Adipose tissue (tissue), 3 donors: ENCODE measurements around the gene RNU4-1. TPM values are rescaled to one million over a fixed set of nuclear protein-coding genes. Genes with fewer than 3 reads are reported as not detected.
"Not testable (repeated sequence)": the region's sequence is repeated elsewhere in the genome, so short reads cannot be mapped to it uniquely, and the experiment has no call there.

Source experiments
- H3K27ac ChIP-seq: one replicate; pipeline ENCODE4 v1.5.1; 2013; ENCODE audit warnings: low read depth, low read length
- WGBS, 3 donors: extraction: QIAGEN DNeasy Blood & Tissue Kit; methylation state at CpG; one replicate each; pipeline ENCODE4 v1.1.7; 2013; 5-methylcytosine and 5-hydroxymethylcytosine counted together
- polyA plus RNA-seq, 3 donors: library from polyadenylated mRNA; stranded (reverse); fragments of 200-250 nt; gene quantifications; one replicate each; pipeline ENCODE4 v1.2.3, GENCODE V29; 2013
- donor health status: healthy with polysubstance abuse.
- donor health status: Bipolar disorder and iron deficiency.
- donor health status: healthy.

The RNU4-1 gene
- polyA plus RNA-seq, 3 donors, result not detected

DNA sequence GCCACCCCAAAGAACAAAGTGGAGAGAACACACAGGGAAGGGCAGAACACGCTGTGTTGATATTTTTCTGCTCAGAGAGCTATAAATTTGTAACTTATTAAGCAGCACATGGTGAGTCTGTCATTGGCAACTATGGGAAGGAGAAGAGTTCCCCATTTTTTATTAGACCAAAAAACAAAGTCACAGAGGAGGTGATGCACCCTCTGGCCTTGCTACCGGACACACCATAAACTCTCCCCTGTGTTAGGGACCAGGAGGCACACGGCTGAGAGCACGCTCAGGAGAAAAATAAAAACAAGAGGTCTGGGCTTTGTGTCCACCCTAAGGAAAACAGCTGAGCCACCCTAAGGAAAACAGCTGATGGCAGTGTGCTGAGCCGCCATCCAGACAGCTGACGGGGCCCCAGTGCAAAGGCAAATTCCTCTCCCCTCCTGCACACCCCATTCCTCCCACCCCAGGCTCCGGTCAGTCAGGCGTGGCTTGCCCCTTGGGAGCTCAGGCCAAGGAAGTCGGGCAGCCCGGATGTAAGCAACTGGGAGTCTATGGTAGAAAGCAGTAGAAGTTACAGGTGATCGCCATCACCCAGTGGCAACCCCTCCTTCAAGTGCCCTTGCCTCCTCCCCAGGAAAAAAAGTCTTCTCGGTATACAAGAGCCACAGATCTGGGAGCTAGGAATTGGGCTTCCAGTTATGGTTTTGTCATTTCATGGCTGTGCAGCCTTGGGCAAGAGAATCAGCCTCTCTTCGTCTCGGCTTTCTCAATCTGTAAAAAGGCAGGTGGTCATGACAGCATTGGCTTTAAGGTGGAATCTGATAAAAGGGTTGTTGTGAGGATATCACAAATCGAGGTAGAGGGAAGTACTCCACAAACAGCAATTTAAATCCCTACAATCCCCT, 29.9 kb downstream of the RNU4-1 start:
- WGBS, 3 donors, result 28 to 34% (median 31%) methylated on average over 15 of the region's 15 CpGs
- H3K27ac ChIP-seq, result peak overlapping the region; percentile 13

DNA sequence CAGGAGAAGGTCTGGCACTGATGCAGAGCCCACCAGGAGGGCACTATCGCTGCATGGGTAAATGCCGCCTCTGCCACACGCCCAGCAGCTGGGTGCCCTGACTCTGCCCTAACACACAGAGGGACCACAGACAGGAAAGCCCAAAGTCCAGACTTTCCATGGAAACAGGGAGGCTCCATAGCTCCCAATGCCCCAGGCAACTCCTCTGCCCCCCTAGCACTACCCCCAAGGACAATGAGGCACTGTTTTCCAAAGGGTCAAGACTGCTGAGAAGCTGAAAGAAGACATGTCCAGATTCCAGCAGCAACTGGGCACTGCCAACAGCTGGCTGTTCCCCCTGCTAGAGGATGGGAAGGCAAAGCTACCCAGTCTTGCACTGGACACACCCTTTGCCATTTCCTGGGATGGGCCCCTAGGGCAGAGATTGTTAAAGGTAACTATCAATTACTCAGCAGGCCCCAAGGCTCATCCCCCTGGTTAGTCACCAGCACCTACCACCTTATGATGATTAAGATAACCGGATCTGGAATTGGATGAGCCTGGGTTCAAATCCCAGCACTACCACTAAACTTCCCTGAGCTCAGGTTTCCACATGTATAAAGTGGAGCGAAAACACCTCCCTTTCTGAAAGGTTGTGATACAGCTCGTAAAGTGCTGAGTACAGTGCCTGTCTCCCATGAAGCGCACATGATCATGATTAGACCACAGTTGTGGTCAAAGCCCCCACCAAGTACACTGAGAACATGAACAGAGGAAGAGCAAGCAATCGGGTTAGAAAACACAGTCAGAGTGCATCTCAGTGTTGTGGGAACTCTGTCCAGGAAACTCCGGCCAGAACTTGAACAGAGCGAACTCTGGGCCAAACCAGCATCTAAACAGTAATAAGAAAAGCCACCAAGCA, 30.8 kb downstream of the RNU4-1 start:
- H3K27ac ChIP-seq, result no peak overlapping the region
- 50 to 76% (median 51%) methylated on average over 10 of the region's 10 CpGs for WGBS, 3 donors

- WGBS, 3 donors, result 88 to 93% (median 92%) methylated on average over 5 of the region's 5 CpGs
- no peak overlapping the region for H3K27ac ChIP-seq
Observed at GRCh38 chr12:120260607-120261006, 32.4 kb downstream of the RNU4-1 start.

- WGBS, 3 donors, result 58 to 74% (median 60%) methylated on average over 8 of the region's 8 CpGs
- no peak overlapping the region for H3K27ac ChIP-seq
Observed at GRCh38 chr12:120259418-120260202, 33.4 kb downstream of the RNU4-1 start.

DNA sequence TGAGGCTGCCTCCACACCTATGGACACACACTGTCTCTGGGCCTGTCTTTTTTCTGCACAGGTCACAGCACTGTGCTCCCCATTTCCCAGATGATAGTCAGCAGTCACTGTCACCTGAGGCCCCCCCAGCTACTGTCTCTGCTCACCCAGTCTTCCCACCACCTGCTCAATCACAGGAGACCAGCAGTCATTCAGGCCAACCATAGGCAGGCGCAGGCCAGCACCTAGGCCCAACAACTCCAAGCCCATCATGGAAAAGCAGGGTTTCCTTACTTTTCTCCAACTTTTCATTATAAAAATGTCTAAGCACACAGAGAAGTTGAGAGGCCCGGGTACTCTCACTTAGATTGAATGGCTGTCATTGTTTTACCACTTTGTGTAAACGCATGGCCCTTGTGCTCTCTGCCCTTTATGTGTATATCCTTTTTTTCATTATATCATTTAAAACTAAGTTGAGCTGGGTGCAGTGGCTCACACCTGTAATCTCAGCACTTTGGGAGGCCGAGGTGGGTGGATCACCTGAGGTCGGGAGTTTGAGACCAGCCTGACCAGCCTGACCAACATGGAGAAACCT, 34.6 kb downstream of the RNU4-1 start:
- H3K27ac ChIP-seq, result no peak overlapping the region
- 81 to 93% (median 90%) methylated on average over 5 of the region's 5 CpGs for WGBS, 3 donors

- whole genome bisulfite sequencing, 3 donors, result 31 to 50% (median 36%) methylated on average over 9 of the region's 9 CpGs
- H3K27ac ChIP-seq, result peak overlapping the region; percentile 9
Observed at GRCh38 chr12:120257041-120257821, 35.8 kb downstream of the RNU4-1 start.

GRCh38 chr12:120254809-120255208, 38.2 kb downstream of the RNU4-1 start:
- 53 to 74% (median 69%) methylated on average over 7 of the region's 7 CpGs for WGBS, 3 donors
- H3K27ac ChIP-seq, result no peak overlapping the region

- 47 to 76% (median 48%) methylated on average over 6 of the region's 6 CpGs for WGBS, 3 donors
- peak overlapping the region; percentile 58 for H3K27ac ChIP-seq
Observed at GRCh38 chr12:120253313-120253712, 39.7 kb downstream of the RNU4-1 start.

GRCh38 chr12:120252071-120252906, 40.7 kb downstream of the RNU4-1 start:
- 76 to 88% (median 77%) methylated on average over 12 of the region's 12 CpGs for WGBS, 3 donors
- H3K27ac ChIP-seq, result peak overlapping the region; percentile 69

DNA sequence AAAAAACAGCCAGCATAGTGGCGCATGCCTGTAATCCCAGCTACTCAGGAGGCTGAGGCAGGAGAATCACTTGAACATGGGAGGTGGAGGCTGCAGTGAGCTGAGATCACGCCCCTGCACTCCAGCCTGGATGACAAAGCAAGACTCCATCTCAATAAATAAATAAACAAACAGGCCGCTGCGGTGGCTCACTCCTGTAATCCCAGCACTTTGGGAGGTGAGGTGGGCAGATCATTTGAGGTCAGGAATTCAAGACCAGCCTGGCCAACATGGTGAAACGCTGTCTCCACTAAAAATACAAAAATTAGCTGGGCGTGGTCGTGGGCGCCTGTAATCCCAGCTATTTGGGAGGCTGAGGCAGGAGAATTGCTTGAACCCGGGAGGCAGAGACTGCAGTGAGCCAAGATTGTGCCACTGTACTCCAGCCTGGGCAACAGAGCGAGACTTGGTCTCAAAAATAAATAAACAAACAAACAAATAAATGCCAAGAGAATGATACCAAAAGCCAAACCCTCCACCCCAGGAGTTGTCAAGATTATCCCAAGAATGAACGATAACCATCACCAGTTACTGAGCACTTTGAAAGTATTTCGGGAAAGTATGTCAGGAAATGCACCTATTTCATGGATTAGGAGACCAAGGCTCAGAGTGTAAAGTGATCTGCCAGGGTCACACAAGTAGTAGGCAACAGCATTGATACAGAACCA, 41.5 kb downstream of the RNU4-1 start:
- H3K27ac ChIP-seq, result peak overlapping the region; percentile 69
- WGBS, 3 donors, result 89 to 93% (median 89%) methylated on average over 12 of the region's 12 CpGs

- WGBS, 3 donors, result 36 to 63% (median 39%) methylated on average over 8 of the region's 8 CpGs
- peak overlapping the region; percentile 78 for H3K27ac ChIP-seq
Observed at GRCh38 chr12:120249875-120250795, 42.9 kb downstream of the RNU4-1 start.

DNA sequence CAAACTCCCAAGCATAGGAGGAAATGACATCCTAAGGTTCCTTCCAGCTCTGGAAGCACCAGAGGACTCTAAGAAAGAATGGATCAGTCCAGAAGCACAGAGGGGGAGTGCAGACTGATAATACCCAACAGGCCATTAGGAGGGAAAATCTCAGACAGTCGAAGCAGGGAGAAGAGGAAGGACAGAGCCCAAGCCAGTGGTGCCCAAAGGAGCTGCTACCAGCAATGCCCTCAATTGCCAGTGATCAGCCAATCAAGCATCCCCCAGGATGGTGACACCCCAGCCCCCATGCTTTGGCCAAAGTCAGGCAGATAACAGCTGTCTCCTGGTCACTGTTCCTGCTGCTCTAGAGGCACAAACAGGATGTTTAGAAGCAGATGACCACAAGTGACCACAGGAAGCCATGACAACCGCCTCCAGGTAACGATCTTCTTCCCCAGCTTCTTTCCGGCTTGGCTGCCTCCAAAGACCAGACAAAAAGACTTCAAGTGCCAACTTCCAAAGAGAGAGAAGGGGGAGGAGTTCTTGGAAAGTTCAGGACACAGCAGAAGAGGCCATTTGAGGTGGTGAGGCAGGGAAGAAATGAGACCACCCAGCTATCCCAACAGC, 43.7 kb downstream of the RNU4-1 start:
- H3K27ac ChIP-seq, result peak overlapping the region; percentile 81
- WGBS, 3 donors, result 34 to 79% (median 43%) methylated on average over 4 of the region's 4 CpGs

GRCh38 chr12:120247621-120248030, 45.4 kb downstream of the RNU4-1 start:
- H3K27ac ChIP-seq, result no peak overlapping the region
- WGBS, 3 donors, result 39 to 54% (median 53%) methylated on average over 6 of the region's 6 CpGs

- H3K27ac ChIP-seq, result peak overlapping the region; percentile 13
- WGBS, 3 donors, result 42 to 71% (median 55%) methylated on average over 3 of the region's 3 CpGs
Observed at GRCh38 chr12:120247183-120247582, 45.9 kb downstream of the RNU4-1 start.

DNA sequence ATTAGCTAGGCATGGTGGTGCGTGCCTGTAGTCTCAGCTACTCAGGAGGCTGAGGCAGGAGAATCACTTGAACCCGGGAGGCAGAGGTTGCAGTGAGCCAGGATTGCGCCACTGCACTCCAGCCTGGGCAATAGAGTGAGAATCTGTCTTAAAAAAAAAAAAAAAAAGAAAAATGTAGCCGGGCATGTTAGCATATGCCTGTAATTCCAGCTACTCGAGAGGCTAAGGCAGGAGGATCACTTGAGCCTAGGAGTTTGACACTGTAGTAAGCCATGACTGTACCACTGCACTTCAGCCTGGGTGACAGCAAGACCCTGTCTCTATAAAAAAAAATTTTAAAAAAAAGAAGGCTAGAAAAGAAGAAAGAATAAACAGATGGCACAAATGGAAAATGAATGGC, 46.3 kb downstream of the RNU4-1 start:
- 74 to 82% (median 77%) methylated on average over 5 of the region's 5 CpGs for whole genome bisulfite sequencing, 3 donors
- not testable (repeated sequence) for H3K27ac ChIP-seq
